Measurements from ENCODE around the gene USB1.

GRCh38 chr16:57970319-57970718 lies 30.9 kb upstream of the USB1 start:
- TF ChIP-seq POLR2AphosphoS5 (IDR thresholded peaks at IDR 0.05; ENCODE audit: insufficient read depth in 1 of 2, low read depth in 1 of 2) (no peak), POLR2A (IDR thresholded peaks at IDR 0.05) (no peak)
- TF ChIP-seq, protein P1, sequence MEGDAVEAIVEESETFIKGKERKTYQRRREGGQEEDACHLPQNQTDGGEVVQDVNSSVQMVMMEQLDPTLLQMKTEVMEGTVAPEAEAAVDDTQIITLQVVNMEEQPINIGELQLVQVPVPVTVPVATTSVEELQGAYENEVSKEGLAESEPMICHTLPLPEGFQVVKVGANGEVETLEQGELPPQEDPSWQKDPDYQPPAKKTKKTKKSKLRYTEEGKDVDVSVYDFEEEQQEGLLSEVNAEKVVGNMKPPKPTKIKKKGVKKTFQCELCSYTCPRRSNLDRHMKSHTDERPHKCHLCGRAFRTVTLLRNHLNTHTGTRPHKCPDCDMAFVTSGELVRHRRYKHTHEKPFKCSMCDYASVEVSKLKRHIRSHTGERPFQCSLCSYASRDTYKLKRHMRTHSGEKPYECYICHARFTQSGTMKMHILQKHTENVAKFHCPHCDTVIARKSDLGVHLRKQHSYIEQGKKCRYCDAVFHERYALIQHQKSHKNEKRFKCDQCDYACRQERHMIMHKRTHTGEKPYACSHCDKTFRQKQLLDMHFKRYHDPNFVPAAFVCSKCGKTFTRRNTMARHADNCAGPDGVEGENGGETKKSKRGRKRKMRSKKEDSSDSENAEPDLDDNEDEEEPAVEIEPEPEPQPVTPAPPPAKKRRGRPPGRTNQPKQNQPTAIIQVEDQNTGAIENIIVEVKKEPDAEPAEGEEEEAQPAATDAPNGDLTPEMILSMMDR (IDR thresholded peaks at IDR 0.05) = no peak

Measured in vagina (tissue), 2 donors.